ENCODE measurements around the gene FGF2. TPM values are rescaled to one million over a fixed set of nuclear protein-coding genes. Genes with fewer than 3 reads are reported as not detected.

The FGF2 gene
- total RNA-seq, 1 experiment from 2014 or later, result 2.1 TPM

DNA sequence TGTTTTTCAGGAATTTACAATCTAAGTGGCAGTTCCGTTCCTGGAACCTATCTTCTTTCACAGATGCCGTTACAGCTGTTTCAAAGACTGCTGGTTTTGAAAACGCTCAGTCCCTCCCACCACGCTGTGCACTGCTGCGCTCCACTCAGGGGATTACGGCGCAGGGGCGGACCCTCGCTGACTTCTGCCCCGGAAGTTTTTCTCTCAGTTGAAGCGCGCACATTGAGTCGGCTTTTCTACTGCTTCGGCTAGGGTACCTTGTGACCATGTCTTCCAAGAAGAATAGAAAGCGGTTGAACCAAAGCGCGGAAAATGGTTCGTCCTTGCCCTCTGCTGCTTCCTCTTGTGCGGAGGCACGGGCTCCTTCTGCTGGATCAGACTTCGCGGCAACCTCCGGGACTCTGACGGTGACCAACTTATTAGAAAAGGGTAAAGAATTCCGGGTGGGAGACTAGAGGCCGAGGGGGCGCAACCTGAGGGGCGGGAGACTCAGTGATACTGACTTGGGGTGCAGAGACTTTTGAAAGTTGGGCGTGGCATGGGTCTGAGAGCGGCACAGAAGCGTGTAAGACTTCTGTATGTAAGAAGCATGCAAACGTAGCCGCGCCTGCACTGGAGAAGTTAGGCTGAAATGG is 96.4 kb downstream of the FGF2 start:
- no TSS peak for BruUV-seq (replicated peaks)
- ChIA-PET POLR2A (ENCODE audit: unreplicated experiment) (no interaction called here), CTCF (no interaction called here)
- peak overlapping the region; percentile 97 for H2AFZ ChIP-seq
- peaks cover 8% of the 10 kb centered on the region; the same call in 1 of the 2 replicates for H3F3A ChIP-seq (ENCODE audit: insufficient read depth, low read depth)
- H3K79me2 ChIP-seq (ENCODE audit: low read depth), result peaks cover 40% of the 10 kb centered on the region
- H3K27me3 ChIP-seq (ENCODE audit: insufficient read depth, low read depth), result no peaks in the 10 kb centered on the region
- H4K20me1 ChIP-seq (ENCODE audit: insufficient read depth), result no peaks in the 10 kb centered on the region
- peak overlapping the region; percentile 54 for H3K27ac ChIP-seq
- H3K36me3 ChIP-seq (ENCODE audit: low read depth), result no peaks in the 10 kb centered on the region
- H3K4me1 ChIP-seq (replicated peaks; ENCODE audit: insufficient read depth), result peaks cover 20% of the 10 kb centered on the region
- no peak for TF ChIP-seq CTCF (conservative IDR thresholded peaks at IDR 0.05)
- no peak for TF ChIP-seq EZH2 (IDR thresholded peaks at IDR 0.05; ENCODE audit: low read depth)
- no peaks in the 10 kb centered on the region for H3K9me2 ChIP-seq (ENCODE audit: insufficient read depth)
- intact Hi-C loops (cut with micrococcal nuclease; ENCODE audit: unreplicated experiment), result loop anchor here (1.0 to 2.0 kb wide), 3 partner anchors 25 to 320 kb away; partner anchors contain the start of gene BBS12
- DNase-seq, result peak; percentile 70 to 73
- H3K4me3 ChIP-seq, result peak overlapping the region; percentile 87
- H3K4me2 ChIP-seq, result peak overlapping the region; percentile 79
- no peaks in the 10 kb centered on the region for H3K9me3 ChIP-seq (ENCODE audit: insufficient read depth, low read depth)

GRCh38 chr4:122928930-122929329 is 102.3 kb downstream of the FGF2 start:
- ChIA-PET POLR2A (ENCODE audit: unreplicated experiment) (no interaction called here), CTCF (interaction anchor here (0.7 kb wide), 1 partner anchor 37 kb away, joined by 4 read pairs; no protein-coding TSS in a partner anchor)
- Histone ChIP-seq H3K4me3 (no peak overlapping the region), H2AFZ (no peak overlapping the region), H3K36me3 (ENCODE audit: low read depth) (peaks cover 10% of the 10 kb centered on the region; the same call in 1 of the 2 replicates), H4K20me1 (ENCODE audit: insufficient read depth) (no peaks in the 10 kb centered on the region), H3K9me3 (ENCODE audit: insufficient read depth, low read depth) (no peaks in the 10 kb centered on the region), H3K9me2 (ENCODE audit: insufficient read depth) (no peaks in the 10 kb centered on the region), H3K79me2 (ENCODE audit: low read depth) (peaks cover 26% of the 10 kb centered on the region), H3F3A (ENCODE audit: insufficient read depth, low read depth) (0 out of 2 replicates have a peak, but pooled peaks cover 3% of the 10 kb centered on the region), H3K27ac (no peak overlapping the region), H3K4me1 (replicated peaks; ENCODE audit: insufficient read depth) (peaks cover 7% of the 10 kb centered on the region), H3K4me2 (no peak overlapping the region), H3K27me3 (ENCODE audit: insufficient read depth, low read depth) (no peaks in the 10 kb centered on the region)
- DNase-seq, result no peak
- intact Hi-C loops (cut with micrococcal nuclease; ENCODE audit: unreplicated experiment), result no loop called here
- no TSS peak for BruUV-seq (replicated peaks)
- TF ChIP-seq EZH2 (IDR thresholded peaks at IDR 0.05; ENCODE audit: low read depth) (no peak), CTCF (conservative IDR thresholded peaks at IDR 0.05) (no peak)

DNA sequence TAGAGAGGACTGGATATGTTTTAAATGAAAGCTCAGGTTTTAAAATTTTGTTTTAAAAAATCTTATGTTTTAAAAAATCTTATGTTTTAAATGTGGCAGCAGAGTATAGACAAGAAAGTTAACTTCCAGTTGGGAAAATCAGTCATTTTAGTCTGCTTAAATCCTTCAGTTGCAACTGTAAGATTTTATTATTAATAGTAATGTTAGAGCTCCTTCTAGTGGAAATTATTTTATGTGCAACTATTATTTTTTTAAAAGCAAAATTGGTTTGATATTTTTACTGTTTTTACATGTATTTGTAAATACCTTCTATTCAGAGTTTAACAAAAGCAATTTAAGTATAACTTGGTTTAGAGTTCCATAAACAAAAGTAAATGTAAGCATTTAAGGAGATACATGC is 104.2 kb downstream of the FGF2 start:
- H3K27me3 ChIP-seq (ENCODE audit: insufficient read depth, low read depth), result no peaks in the 10 kb centered on the region
- no TSS peak for BruUV-seq (replicated peaks)
- no peaks in the 10 kb centered on the region for H3K4me1 ChIP-seq (replicated peaks; ENCODE audit: insufficient read depth)
- no peak for DNase-seq
- H3K79me2 ChIP-seq (ENCODE audit: low read depth), result peaks cover 8% of the 10 kb centered on the region
- 0 out of 2 replicates have a peak, but pooled peaks cover 3% of the 10 kb centered on the region for H3F3A ChIP-seq (ENCODE audit: insufficient read depth, low read depth)
- no peak overlapping the region for H3K4me2 ChIP-seq
- no peak overlapping the region for H2AFZ ChIP-seq
- no peaks in the 10 kb centered on the region for H3K9me3 ChIP-seq (ENCODE audit: insufficient read depth, low read depth)
- peaks cover 15% of the 10 kb centered on the region; the same call in 1 of the 2 replicates for H3K36me3 ChIP-seq (ENCODE audit: low read depth)
- intact Hi-C loops (cut with micrococcal nuclease; ENCODE audit: unreplicated experiment), result loop anchor here (2.0 to 10.0 kb wide), 3 partner anchors 328 to 1029 kb away; no protein-coding TSS in a partner anchor
- H3K4me3 ChIP-seq, result no peak overlapping the region
- ChIA-PET POLR2A (ENCODE audit: unreplicated experiment) (interaction anchor here (0.7 kb wide), 1 partner anchor 172 kb away, joined by 3 read pairs; no protein-coding TSS in a partner anchor), CTCF (interaction anchor here (0.5 to 1.4 kb wide), 4 partner anchors 172 to 1138 kb away, joined by 3 to 6 read pairs (median 4); no protein-coding TSS in a partner anchor)
- H3K27ac ChIP-seq, result no peak overlapping the region
- no peaks in the 10 kb centered on the region for H3K9me2 ChIP-seq (ENCODE audit: insufficient read depth)
- TF ChIP-seq EZH2 (IDR thresholded peaks at IDR 0.05; ENCODE audit: low read depth) (no peak), CTCF (conservative IDR thresholded peaks at IDR 0.05) (peak; percentile 85)
- no peaks in the 10 kb centered on the region for H4K20me1 ChIP-seq (ENCODE audit: insufficient read depth)

All from PC-9 (cell line).